Sigmoid colon (tissue), 7 donors: ENCODE measurements around the gene IL16. TPM values are rescaled to one million over a fixed set of nuclear protein-coding genes. Genes with fewer than 3 reads are reported as not detected.

Source experiments
- DNase-seq: peaks from one replicate; pipeline ENCODE4 v3.0.0-alpha.2; 2019
- H3K27ac ChIP-seq, 4 donors: fragments of 200-600 bp; sonication (generic); one replicate each; pipeline ENCODE4 v1.5.1; 2016 to 2019; ENCODE audit warnings: mild to moderate bottlenecking in 1 of 4
- H3K27me3 ChIP-seq, 3 donors: fragments of 200-600 bp; sonication (generic); one replicate each; pipeline ENCODE4 v1.5.1; 2019; ENCODE audit warnings: mild to moderate bottlenecking in 1 of 3
- H3K36me3 ChIP-seq, 4 donors: fragments of 200-600 bp; sonication (generic); one replicate each; pipeline ENCODE4 v1.5.1; 2016 to 2019
- H3K4me1 ChIP-seq, 4 donors: fragments of 200-600 bp; sonication (generic); one replicate each; pipeline ENCODE4 v1.5.1; 2017 to 2019
- H3K4me3 ChIP-seq, 4 donors: fragments of 200-600 bp; sonication (generic); one replicate each; pipeline ENCODE4 v1.5.1; 2017 to 2019; ENCODE audit warnings: mild to moderate bottlenecking in 2 of 4, moderate library complexity in 1 of 4
- H3K9me3 ChIP-seq, 4 donors: fragments of 200-600 bp in 3 of 4; sonication (generic) in 3 of 4; one replicate each; pipeline versions ENCODE4 v1.5.1 to v1.6.1; 2013 to 2019
- CTCF ChIP-seq, 4 experiments: fragments of 450-650 bp in 3 of 4; fragments of 200-600 bp in 1 of 4; IDR thresholded peaks; one replicate each; pipeline ENCODE4 v1.5.1; 2016 to 2019; ENCODE audit warnings: antibody characterized with exemption in 4 of 4, mild to moderate bottlenecking in 3 of 4, moderate library complexity in 2 of 4
- EP300 ChIP-seq, 4 donors: sonication (generic); formaldehyde crosslinking; IDR thresholded peaks; one replicate each; pipeline ENCODE4 v1.6.1; 2017; ENCODE audit warnings: antibody characterized with exemption in 4 of 4
- POLR2A ChIP-seq, 2 donors: fragments of 450-650 bp; IDR thresholded peaks; one replicate each; pipeline ENCODE4 v1.6.1; 2016; ENCODE audit warnings: antibody characterized with exemption in 2 of 2, mild to moderate bottlenecking in 2 of 2, moderate library complexity in 2 of 2
- POLR2AphosphoS5 ChIP-seq, 4 donors: sonication (generic); formaldehyde crosslinking; IDR thresholded peaks; one replicate each; pipeline ENCODE4 v1.6.1; 2017; ENCODE audit warnings: antibody characterized with exemption in 4 of 4
- WGBS, 2 donors: extraction: QIAGEN DNeasy Blood & Tissue Kit; methylation state at CpG; one replicate each; pipeline ENCODE4 v1.1.7; 2013; 5-methylcytosine and 5-hydroxymethylcytosine counted together
- intact Hi-C: fragments of 100-400 bp; cut with DNase I; formaldehyde crosslinking; loops from one replicate; pipeline ENCODE4 v1.15.1; 2023
- polyA plus RNA-seq, 3 donors: library from polyadenylated mRNA; stranded (reverse); fragments of 200-250 nt; gene quantifications; one replicate each; pipeline ENCODE4 v1.2.3, GENCODE V29; 2013
- total RNA-seq, 4 donors: library from RNA; depleted of rRNA; stranded (reverse); fragments of >200 nt; gene quantifications; one replicate each; pipeline ENCODE4 v1.1.0, GENCODE V29; 2016
- donor health status: healthy with polysubstance abuse.
- donor health status: Bipolar disorder and iron deficiency.
- donor health status: healthy.

The IL16 gene
- total RNA-seq (10 to 100 TPM in 2 of 4 donors, 1 to 10 TPM in 2; 6.2 to 26.3 (median 12.5) TPM), polyA plus RNA-seq (10 to 100 TPM in 1 of 3 donors, 1 to 10 TPM in 2; 3.0 to 52.8 (median 6.6) TPM)

GRCh38 chr15:81196576-81197254 is at the start of gene IL16:
IL16 (plus strand) TSS chr15:81196879; CDS start chr15:81225400, 28,521 bp downstream.
- no peaks in the 10 kb centered on the region for H3K27me3 ChIP-seq
- no peaks in the 10 kb centered on the region for H3K4me1 ChIP-seq
- no peak within 1 kb of the TSS for H3K4me3 ChIP-seq
- H3K9me3 ChIP-seq: no peaks in the 10 kb centered on the region
- TF ChIP-seq CTCF (IDR thresholded peaks at IDR 0.05) (no peak), POLR2A (IDR thresholded peaks at IDR 0.05) (no peak), EP300 (IDR thresholded peaks at IDR 0.05) (no peak), POLR2AphosphoS5 (IDR thresholded peaks at IDR 0.05) (no peak)
- WGBS, 2 donors: 81 to 91% methylated on average over 16 of the region's 16 CpGs
- intact Hi-C loops: no loop called here
- no peak within 1 kb of the TSS for H3K27ac ChIP-seq
- no peak for DNase-seq
- H3K36me3 ChIP-seq: no peaks in the 10 kb centered on the region

- intact Hi-C loops: no loop called here
- H3K9me3 ChIP-seq: no peaks in the 10 kb centered on the region
- TF ChIP-seq EP300 (IDR thresholded peaks at IDR 0.05): no peak
- TF ChIP-seq POLR2AphosphoS5 (IDR thresholded peaks at IDR 0.05): no peak
- no peak for TF ChIP-seq POLR2A (IDR thresholded peaks at IDR 0.05)
- TF ChIP-seq CTCF (IDR thresholded peaks at IDR 0.05): no peak
- DNase-seq: no peak
- H3K4me3 ChIP-seq: no peak overlapping the region
- no peak overlapping the region for H3K27ac ChIP-seq
- no peaks in the 10 kb centered on the region for H3K4me1 ChIP-seq
- H3K27me3 ChIP-seq: peaks cover 0 to 3% (median 0%) of the 10 kb centered on the region in 3 donors
- WGBS, 2 donors: 38 to 71% methylated on average over 7 of the region's 7 CpGs
- no peaks in the 10 kb centered on the region for H3K36me3 ChIP-seq
Observed at GRCh38 chr15:81151389-81151788, 45.3 kb upstream of the IL16 start.

- intact Hi-C loops: no loop called here
- TF ChIP-seq POLR2A (IDR thresholded peaks at IDR 0.05) (no peak), CTCF (IDR thresholded peaks at IDR 0.05) (no peak), POLR2AphosphoS5 (IDR thresholded peaks at IDR 0.05) (no peak), EP300 (IDR thresholded peaks at IDR 0.05) (no peak)
- 74 to 92% methylated on average over 4 of the region's 4 CpGs for WGBS, 2 donors
- Histone ChIP-seq H3K36me3 (no peaks in the 10 kb centered on the region), H3K4me3 (no peak overlapping the region), H3K27ac (no peak overlapping the region), H3K9me3 (no peaks in the 10 kb centered on the region), H3K27me3 (no peaks in the 10 kb centered on the region), H3K4me1 (peaks cover 0 to 6% (median 2%) of the 10 kb centered on the region in 4 donors)
- DNase-seq: no peak
Observed at GRCh38 chr15:81152339-81152738, 44.3 kb upstream of the IL16 start.

- WGBS, 2 donors: 84 to 90% methylated on average over 4 of the region's 4 CpGs
- no peaks in the 10 kb centered on the region for H3K9me3 ChIP-seq
- no peak for DNase-seq
- no peaks in the 10 kb centered on the region for H3K27me3 ChIP-seq
- H3K27ac ChIP-seq: no peak overlapping the region
- peaks cover 0 to 10% (median 7%) of the 10 kb centered on the region in 4 donors for H3K4me1 ChIP-seq
- H3K36me3 ChIP-seq: no peaks in the 10 kb centered on the region
- no peak overlapping the region for H3K4me3 ChIP-seq
- no peak for TF ChIP-seq POLR2A (IDR thresholded peaks at IDR 0.05)
- no peak for TF ChIP-seq CTCF (IDR thresholded peaks at IDR 0.05)
- no peak for TF ChIP-seq POLR2AphosphoS5 (IDR thresholded peaks at IDR 0.05)
- TF ChIP-seq EP300 (IDR thresholded peaks at IDR 0.05): no peak
- intact Hi-C loops: no loop called here
Observed at GRCh38 chr15:81152799-81153198, 43.9 kb upstream of the IL16 start.
